ENCODE results near the gene ZNF804B.

GRCh38 chr7:88922944-88923343 is 163.4 kb downstream of the ZNF804B start:
- TF ChIP-seq RARB (CRISPR knock-in tag; IDR thresholded peaks at IDR 0.05) (no peak), ESRRG (CRISPR knock-in tag; IDR thresholded peaks at IDR 0.05) (no peak), ZNF565 (CRISPR knock-in tag; conservative IDR thresholded peaks at IDR 0.05; ENCODE audit: low read depth) (no peak), BACH2 (CRISPR knock-in tag; IDR thresholded peaks at IDR 0.05; ENCODE audit: borderline replicate concordance) (no peak)

Measured in SK-N-SH treated with all-trans-retinoic acid at 6 μM for 48 hours (cell line).